ENCODE measurements around the gene FRMD4B. TPM values are rescaled to one million over a fixed set of nuclear protein-coding genes. Genes with fewer than 3 reads are reported as not detected.

FRMD4B gene
- total and polyA plus RNA-seq, 2 experiments from 2014 or later, result 6.4 to 12.8 TPM

DNA sequence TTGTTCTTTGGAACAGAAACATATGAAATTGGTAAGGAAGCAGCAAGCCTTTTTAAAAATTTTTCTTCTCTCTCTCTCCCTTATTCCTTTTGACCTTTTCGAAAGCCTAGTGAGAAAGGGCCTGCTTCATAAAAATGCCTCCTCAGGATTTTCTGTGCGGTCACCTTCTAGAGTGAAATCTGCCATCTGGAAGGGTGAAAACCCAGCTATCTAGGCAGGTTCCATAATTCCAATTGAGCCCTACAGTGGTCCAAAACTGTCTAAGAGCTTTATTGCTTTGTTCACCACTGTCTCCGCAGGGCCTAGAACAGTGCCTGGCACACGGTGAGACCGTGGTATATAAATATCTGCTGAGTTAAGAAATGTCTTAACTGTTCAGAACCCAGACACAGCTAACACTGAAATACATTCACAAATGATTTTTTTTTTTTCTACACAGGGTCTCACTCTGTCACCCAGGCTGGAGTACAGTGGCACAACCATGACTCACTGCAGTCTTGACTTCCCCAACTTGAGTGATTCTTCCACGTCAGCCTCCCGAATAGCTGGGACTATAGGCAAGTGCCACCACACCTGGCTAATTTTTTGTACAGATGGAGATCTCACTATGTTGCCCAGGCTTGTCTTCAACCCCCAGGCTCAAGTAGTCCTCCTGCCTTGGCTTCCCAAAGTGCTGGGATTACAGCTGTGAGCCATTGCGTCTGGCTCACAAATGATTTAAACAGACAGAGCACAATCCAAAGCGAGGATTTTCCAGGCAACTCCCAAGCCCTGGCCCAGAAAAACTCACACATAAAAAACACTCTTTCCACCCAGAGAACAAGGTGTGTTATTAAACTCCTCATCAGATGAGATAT lies 64.4 kb downstream of the FRMD4B start:
- Mint-ChIP-seq H3K9me3 (no peaks in the 10 kb centered on the region), H3K4me3 (no peak overlapping the region), H3K4me1 (peaks cover 4% of the 10 kb centered on the region), H3K36me3 (ENCODE audit: low read depth) (no peaks in the 10 kb centered on the region), H3K27me3 (ENCODE audit: insufficient read depth, low read depth, poor library complexity) (no peaks in the 10 kb centered on the region), H3K27ac (no peak overlapping the region)
- Histone ChIP-seq H3K9me2 (ENCODE audit: insufficient read depth) (no peaks in the 10 kb centered on the region), H3K27me3 (ENCODE audit: insufficient read depth) (no peaks in the 10 kb centered on the region), H4K20me1 (replicated peaks; ENCODE audit: insufficient read depth) (no peaks in the 10 kb centered on the region), H3K4me2 (no peak overlapping the region), H3K36me3 (ENCODE audit: insufficient read depth) (no peaks in the 10 kb centered on the region), H3K4me3 (no peak overlapping the region), H3F3A (replicated peaks; ENCODE audit: low read depth) (no peaks in the 10 kb centered on the region), H2AFZ (no peak overlapping the region), H3K4me1 (ENCODE audit: insufficient read depth) (peaks cover 4% of the 10 kb centered on the region; the same call in 1 of the 2 replicates), H3K27ac (ENCODE audit: low read depth) (no peak overlapping the region), H3K79me2 (replicated peaks; ENCODE audit: insufficient read depth) (no peaks in the 10 kb centered on the region)
- ATAC-seq (no peak), DNase-seq (ENCODE audit: low spot score) (no peak)
- TF ChIP-seq, protein P1, sequence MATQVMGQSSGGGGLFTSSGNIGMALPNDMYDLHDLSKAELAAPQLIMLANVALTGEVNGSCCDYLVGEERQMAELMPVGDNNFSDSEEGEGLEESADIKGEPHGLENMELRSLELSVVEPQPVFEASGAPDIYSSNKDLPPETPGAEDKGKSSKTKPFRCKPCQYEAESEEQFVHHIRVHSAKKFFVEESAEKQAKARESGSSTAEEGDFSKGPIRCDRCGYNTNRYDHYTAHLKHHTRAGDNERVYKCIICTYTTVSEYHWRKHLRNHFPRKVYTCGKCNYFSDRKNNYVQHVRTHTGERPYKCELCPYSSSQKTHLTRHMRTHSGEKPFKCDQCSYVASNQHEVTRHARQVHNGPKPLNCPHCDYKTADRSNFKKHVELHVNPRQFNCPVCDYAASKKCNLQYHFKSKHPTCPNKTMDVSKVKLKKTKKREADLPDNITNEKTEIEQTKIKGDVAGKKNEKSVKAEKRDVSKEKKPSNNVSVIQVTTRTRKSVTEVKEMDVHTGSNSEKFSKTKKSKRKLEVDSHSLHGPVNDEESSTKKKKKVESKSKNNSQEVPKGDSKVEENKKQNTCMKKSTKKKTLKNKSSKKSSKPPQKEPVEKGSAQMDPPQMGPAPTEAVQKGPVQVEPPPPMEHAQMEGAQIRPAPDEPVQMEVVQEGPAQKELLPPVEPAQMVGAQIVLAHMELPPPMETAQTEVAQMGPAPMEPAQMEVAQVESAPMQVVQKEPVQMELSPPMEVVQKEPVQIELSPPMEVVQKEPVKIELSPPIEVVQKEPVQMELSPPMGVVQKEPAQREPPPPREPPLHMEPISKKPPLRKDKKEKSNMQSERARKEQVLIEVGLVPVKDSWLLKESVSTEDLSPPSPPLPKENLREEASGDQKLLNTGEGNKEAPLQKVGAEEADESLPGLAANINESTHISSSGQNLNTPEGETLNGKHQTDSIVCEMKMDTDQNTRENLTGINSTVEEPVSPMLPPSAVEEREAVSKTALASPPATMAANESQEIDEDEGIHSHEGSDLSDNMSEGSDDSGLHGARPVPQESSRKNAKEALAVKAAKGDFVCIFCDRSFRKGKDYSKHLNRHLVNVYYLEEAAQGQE (IDR thresholded peaks at IDR 0.05; ENCODE audit: unreplicated experiment), result no peak
- TF ChIP-seq, protein P2, sequence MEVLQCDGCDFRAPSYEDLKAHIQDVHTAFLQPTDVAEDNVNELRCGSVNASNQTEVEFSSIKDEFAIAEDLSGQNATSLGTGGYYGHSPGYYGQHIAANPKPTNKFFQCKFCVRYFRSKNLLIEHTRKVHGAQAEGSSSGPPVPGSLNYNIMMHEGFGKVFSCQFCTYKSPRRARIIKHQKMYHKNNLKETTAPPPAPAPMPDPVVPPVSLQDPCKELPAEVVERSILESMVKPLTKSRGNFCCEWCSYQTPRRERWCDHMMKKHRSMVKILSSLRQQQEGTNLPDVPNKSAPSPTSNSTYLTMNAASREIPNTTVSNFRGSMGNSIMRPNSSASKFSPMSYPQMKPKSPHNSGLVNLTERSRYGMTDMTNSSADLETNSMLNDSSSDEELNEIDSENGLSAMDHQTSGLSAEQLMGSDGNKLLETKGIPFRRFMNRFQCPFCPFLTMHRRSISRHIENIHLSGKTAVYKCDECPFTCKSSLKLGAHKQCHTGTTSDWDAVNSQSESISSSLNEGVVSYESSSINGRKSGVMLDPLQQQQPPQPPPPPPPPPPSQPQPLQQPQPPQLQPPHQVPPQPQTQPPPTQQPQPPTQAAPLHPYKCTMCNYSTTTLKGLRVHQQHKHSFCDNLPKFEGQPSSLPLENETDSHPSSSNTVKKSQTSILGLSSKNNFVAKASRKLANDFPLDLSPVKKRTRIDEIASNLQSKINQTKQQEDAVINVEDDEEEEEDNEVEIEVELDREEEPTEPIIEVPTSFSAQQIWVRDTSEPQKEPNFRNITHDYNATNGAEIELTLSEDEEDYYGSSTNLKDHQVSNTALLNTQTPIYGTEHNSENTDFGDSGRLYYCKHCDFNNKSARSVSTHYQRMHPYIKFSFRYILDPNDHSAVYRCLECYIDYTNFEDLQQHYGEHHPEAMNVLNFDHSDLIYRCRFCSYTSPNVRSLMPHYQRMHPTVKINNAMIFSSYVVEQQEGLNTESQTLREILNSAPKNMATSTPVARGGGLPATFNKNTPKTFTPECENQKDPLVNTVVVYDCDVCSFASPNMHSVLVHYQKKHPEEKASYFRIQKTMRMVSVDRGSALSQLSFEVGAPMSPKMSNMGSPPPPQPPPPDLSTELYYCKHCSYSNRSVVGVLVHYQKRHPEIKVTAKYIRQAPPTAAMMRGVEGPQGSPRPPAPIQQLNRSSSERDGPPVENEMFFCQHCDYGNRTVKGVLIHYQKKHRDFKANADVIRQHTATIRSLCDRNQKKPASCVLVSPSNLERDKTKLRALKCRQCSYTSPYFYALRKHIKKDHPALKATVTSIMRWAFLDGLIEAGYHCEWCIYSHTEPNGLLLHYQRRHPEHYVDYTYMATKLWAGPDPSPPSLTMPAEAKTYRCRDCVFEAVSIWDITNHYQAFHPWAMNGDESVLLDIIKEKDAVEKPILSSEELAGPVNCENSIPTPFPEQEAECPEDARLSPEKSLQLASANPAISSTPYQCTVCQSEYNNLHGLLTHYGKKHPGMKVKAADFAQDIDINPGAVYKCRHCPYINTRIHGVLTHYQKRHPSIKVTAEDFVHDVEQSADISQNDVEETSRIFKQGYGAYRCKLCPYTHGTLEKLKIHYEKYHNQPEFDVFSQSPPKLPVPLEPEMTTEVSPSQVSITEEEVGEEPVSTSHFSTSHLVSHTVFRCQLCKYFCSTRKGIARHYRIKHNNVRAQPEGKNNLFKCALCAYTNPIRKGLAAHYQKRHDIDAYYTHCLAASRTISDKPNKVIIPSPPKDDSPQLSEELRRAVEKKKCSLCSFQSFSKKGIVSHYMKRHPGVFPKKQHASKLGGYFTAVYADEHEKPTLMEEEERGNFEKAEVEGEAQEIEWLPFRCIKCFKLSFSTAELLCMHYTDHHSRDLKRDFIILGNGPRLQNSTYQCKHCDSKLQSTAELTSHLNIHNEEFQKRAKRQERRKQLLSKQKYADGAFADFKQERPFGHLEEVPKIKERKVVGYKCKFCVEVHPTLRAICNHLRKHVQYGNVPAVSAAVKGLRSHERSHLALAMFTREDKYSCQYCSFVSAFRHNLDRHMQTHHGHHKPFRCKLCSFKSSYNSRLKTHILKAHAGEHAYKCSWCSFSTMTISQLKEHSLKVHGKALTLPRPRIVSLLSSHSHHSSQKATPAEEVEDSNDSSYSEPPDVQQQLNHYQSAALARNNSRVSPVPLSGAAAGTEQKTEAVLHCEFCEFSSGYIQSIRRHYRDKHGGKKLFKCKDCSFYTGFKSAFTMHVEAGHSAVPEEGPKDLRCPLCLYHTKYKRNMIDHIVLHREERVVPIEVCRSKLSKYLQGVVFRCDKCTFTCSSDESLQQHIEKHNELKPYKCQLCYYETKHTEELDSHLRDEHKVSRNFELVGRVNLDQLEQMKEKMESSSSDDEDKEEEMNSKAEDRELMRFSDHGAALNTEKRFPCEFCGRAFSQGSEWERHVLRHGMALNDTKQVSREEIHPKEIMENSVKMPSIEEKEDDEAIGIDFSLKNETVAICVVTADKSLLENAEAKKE (CRISPR knock-in tag; IDR thresholded peaks at IDR 0.05), result no peak
- no peak for TF ChIP-seq CREB1 (CRISPR knock-in tag; IDR thresholded peaks at IDR 0.05; ENCODE audit: low read depth)
- TF ChIP-seq ZNF114 (CRISPR knock-in tag; IDR thresholded peaks at IDR 0.05), result no peak
- no peak for TF ChIP-seq EZH2phosphoT487 (IDR thresholded peaks at IDR 0.05; ENCODE audit: unreplicated experiment)
- no peak for TF ChIP-seq STAT1 (IDR thresholded peaks at IDR 0.05; ENCODE audit: unreplicated experiment)
- TF ChIP-seq NANOG (IDR thresholded peaks at IDR 0.05; ENCODE audit: borderline replicate concordance), result no peak
- no peak for TF ChIP-seq ETS1 (IDR thresholded peaks at IDR 0.05)
- TF ChIP-seq JUNB (IDR thresholded peaks at IDR 0.05; ENCODE audit: unreplicated experiment), result no peak
- no peak for TF ChIP-seq ZNF331 (CRISPR knock-in tag; IDR thresholded peaks at IDR 0.05; ENCODE audit: low read depth)
- no peak for TF ChIP-seq EZH2 (IDR thresholded peaks at IDR 0.05; ENCODE audit: low read depth, unreplicated experiment)
